ENCODE results near the gene GMDS. TPM values are rescaled to one million over a fixed set of nuclear protein-coding genes. Genes with fewer than 3 reads are reported as not detected.

Gene GMDS
- polyA plus RNA-seq, 1 of the 3 experiments (the other 2 are of a cell fraction) = 12.3 TPM

DNA sequence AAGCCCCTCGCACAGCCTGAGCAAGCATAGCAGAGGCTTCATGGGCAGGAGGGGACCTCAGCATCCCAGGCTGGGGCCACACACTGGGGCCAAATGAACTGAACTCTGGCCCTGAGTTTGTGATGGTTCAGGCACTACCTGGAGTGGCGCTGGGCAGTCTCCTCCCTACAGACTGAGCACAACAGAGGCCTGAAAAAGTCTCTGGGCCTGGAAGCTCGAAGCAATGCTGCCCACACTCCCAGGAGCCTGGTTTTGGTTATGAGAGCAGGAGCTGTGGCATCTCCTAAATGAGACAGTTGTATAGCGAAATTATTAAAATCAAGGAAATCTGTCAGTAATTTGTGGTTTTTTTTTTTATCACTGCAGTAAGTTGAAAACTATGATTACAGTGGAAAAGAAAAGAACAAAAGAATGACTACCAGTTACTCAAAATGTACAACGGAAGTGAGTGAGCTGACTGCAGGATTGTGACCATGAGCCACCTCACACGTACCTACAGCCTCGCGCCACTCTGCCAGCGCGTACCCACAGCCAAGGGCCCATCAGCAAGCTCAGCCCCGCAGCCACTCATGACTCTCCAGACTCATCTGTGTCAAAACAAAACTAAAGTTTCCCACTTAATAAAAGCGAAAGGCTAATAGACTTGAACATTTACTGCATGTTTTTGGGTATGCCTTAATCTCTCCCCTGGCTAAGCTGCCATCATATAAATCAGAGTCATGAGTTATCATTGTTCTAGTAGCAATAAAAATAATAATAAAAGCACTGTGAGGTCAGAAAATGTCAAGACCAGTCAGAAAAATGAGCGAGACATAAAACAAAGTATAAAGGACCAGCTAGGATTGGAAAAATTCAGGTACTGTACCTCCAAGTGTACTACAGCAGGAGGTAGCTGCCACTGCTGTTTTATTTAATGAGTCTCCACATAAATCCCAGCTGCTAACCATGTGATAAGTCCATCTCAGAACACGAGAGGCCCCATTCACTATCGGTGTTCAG lies 458.7 kb downstream of the GMDS start:
- H3K4me2 ChIP-seq = no peak overlapping the region; the same call in 1 of the 2 replicates
- peak; percentile 44 for DNase-seq
- H3K36me3 ChIP-seq (replicated peaks in 1 of 2; ENCODE audit: control insufficient read depth in 1 of 2, insufficient read depth in 2 of 2, low read length in 1 of 2) = no peaks in the 10 kb centered on the region
- POLR2A ChIA-PET = no interaction called here
- no peaks in the 10 kb centered on the region for H3K9me2 ChIP-seq
- no peaks in the 10 kb centered on the region for H4K20me1 ChIP-seq (ENCODE audit: insufficient read depth)
- CTCF ChIA-PET = interaction anchor here (0.8 to 1.1 kb wide), 3 partner anchors 10 to 317 kb away, joined by 3 read pairs; no protein-coding TSS in a partner anchor
- peaks cover 6 to 10% of the 10 kb centered on the region in 2 experiments; a peak in 2 of 4 replicates for H3K4me1 ChIP-seq (ENCODE audit: control insufficient read depth in 1 of 2, insufficient read depth in 2 of 2, low read depth in 1 of 2, low read length in 1 of 2)
- H3K79me2 ChIP-seq (ENCODE audit: insufficient read depth) = no peaks in the 10 kb centered on the region
- no peak overlapping the region for H3K9ac ChIP-seq
- peak overlapping the region in 1 of 2 experiments; percentile 34; a peak in 3 of 4 replicates for H3K27ac ChIP-seq (ENCODE audit: low read depth in 2 of 2, low read length in 1 of 2)
- TF ChIP-seq FOXJ3 (CRISPR knock-in tag; IDR thresholded peaks at IDR 0.05) = no peak
- no peak for TF ChIP-seq JUND (IDR thresholded peaks at IDR 0.05)
- TF ChIP-seq, protein P1, sequence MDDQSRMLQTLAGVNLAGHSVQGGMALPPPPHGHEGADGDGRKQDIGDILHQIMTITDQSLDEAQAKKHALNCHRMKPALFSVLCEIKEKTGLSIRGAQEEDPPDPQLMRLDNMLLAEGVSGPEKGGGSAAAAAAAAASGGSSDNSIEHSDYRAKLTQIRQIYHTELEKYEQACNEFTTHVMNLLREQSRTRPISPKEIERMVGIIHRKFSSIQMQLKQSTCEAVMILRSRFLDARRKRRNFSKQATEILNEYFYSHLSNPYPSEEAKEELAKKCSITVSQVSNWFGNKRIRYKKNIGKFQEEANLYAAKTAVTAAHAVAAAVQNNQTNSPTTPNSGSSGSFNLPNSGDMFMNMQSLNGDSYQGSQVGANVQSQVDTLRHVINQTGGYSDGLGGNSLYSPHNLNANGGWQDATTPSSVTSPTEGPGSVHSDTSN (IDR thresholded peaks at IDR 0.05) = peak; percentile 49
- TF ChIP-seq TCF12 (IDR thresholded peaks at IDR 0.05) = peak; percentile 54
- no peak for TF ChIP-seq RAD21 (IDR thresholded peaks at IDR 0.05; ENCODE audit: low read length)
- no peak overlapping the region for H2AFZ ChIP-seq (ENCODE audit: low read depth)
- H3K27me3 ChIP-seq (ENCODE audit: insufficient read depth) = no peaks in the 10 kb centered on the region
- no peak overlapping the region for H3K4me3 ChIP-seq (ENCODE audit: low read depth in 2 of 2, low read length in 1 of 2)
- 83% methylated on average over 14 of the region's 15 CpGs for WGBS (ENCODE audit: low lambda C conversion rate)
- no peaks in the 10 kb centered on the region for H3K9me3 ChIP-seq
- peaks cover 8% of the 10 kb centered on the region for H3F3A ChIP-seq (replicated peaks; ENCODE audit: insufficient read depth)

DNA sequence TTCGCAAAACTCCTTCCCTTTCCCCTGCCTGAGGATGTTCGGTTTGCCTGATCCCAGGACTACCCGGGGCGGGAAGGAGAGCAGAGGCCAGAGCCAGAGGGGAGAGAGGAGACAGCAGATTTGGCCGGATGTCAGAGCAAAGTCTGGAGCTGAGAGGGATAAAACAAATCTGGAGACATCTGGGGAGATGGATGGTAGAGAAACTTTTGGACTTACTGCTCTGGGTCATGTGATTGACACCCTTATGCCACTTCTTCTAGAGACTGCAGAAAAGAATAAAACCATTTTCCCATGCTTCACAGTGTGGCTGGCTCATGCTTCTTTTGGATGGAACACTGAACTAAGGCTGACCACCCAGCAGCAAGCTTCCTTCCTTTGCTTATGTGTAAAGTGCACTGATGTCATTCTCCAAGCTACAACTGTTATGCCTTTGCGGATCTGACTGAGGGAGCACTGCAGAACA lies 461.0 kb downstream of the GMDS start:
- Histone ChIP-seq H3K4me1 (ENCODE audit: control insufficient read depth in 1 of 2, insufficient read depth in 2 of 2, low read depth in 1 of 2, low read length in 1 of 2) (peaks cover 6 to 10% of the 10 kb centered on the region in 2 experiments; a peak in 2 of 4 replicates), H3K27me3 (ENCODE audit: insufficient read depth) (no peaks in the 10 kb centered on the region), H2AFZ (ENCODE audit: low read depth) (no peak overlapping the region), H3K4me2 (no peak overlapping the region), H3K27ac (ENCODE audit: low read depth in 2 of 2, low read length in 1 of 2) (no peak overlapping the region), H3K9ac (no peak overlapping the region), H3K36me3 (replicated peaks in 1 of 2; ENCODE audit: control insufficient read depth in 1 of 2, insufficient read depth in 2 of 2, low read length in 1 of 2) (no peaks in the 10 kb centered on the region), H3F3A (replicated peaks; ENCODE audit: insufficient read depth) (peaks cover 8% of the 10 kb centered on the region), H3K79me2 (ENCODE audit: insufficient read depth) (no peaks in the 10 kb centered on the region), H4K20me1 (ENCODE audit: insufficient read depth) (no peaks in the 10 kb centered on the region), H3K9me2 (no peaks in the 10 kb centered on the region), H3K9me3 (no peaks in the 10 kb centered on the region), H3K4me3 (ENCODE audit: low read depth in 2 of 2, low read length in 1 of 2) (no peak overlapping the region)
- ChIA-PET POLR2A (no interaction called here), CTCF (interaction anchor here (0.9 to 1.2 kb wide), 3 partner anchors 13 to 18 kb away, joined by 3 to 5 read pairs (median 4); no protein-coding TSS in a partner anchor)
- WGBS (ENCODE audit: low lambda C conversion rate) = 92% methylated on average over 6 of the region's 6 CpGs
- no peak for DNase-seq
- TF ChIP-seq SMC3 (IDR thresholded peaks at IDR 0.05; ENCODE audit: low read depth, low read length) (no peak), GABPA (IDR thresholded peaks at IDR 0.05; ENCODE audit: low read depth) (no peak), SIN3A (IDR thresholded peaks at IDR 0.05; ENCODE audit: borderline replicate concordance, low read depth, low read length) (no peak), GATA2 (CRISPR knock-in tag; IDR thresholded peaks at IDR 0.05) (no peak), TCF12 (IDR thresholded peaks at IDR 0.05) (no peak), TAF1 (IDR thresholded peaks at IDR 0.05; ENCODE audit: borderline replicate concordance, low read depth, low read length) (no peak), RFX5 (IDR thresholded peaks at IDR 0.05; ENCODE audit: low read length) (no peak), FOXJ3 (CRISPR knock-in tag; IDR thresholded peaks at IDR 0.05) (no peak), POLR2AphosphoS5 (IDR thresholded peaks at IDR 0.05; ENCODE audit: low read depth, low read length) (no peak)
- TF ChIP-seq, protein P1 (IDR thresholded peaks at IDR 0.05) = no peak
- TF ChIP-seq, protein P2, sequence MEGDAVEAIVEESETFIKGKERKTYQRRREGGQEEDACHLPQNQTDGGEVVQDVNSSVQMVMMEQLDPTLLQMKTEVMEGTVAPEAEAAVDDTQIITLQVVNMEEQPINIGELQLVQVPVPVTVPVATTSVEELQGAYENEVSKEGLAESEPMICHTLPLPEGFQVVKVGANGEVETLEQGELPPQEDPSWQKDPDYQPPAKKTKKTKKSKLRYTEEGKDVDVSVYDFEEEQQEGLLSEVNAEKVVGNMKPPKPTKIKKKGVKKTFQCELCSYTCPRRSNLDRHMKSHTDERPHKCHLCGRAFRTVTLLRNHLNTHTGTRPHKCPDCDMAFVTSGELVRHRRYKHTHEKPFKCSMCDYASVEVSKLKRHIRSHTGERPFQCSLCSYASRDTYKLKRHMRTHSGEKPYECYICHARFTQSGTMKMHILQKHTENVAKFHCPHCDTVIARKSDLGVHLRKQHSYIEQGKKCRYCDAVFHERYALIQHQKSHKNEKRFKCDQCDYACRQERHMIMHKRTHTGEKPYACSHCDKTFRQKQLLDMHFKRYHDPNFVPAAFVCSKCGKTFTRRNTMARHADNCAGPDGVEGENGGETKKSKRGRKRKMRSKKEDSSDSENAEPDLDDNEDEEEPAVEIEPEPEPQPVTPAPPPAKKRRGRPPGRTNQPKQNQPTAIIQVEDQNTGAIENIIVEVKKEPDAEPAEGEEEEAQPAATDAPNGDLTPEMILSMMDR (IDR thresholded peaks at IDR 0.05) = no peak

Measured in SK-N-SH (cell line).